Stomach (tissue), 9 donors: ENCODE data around the gene CTNND2. TPM values are rescaled to one million over a fixed set of nuclear protein-coding genes. Genes with fewer than 3 reads are reported as not detected.
"Not testable (repeated sequence)": the region's sequence is repeated elsewhere in the genome, so short reads cannot be mapped to it uniquely, and the experiment has no call there.

Experiments
- DNase-seq, 2 donors: peaks; one replicate each; pipeline versions ENCODE4 v3.0.0 to v3.0.0-alpha.2; 2013 to 2019
- H3K27ac ChIP-seq, 5 donors: fragments of 200-600 bp in 4 of 5; sonication (generic) in 4 of 5; one replicate each; pipeline ENCODE4 v1.5.1; 2013 to 2019; ENCODE audit warnings: mild to moderate bottlenecking in 1 of 5, moderate library complexity in 1 of 5
- H3K27me3 ChIP-seq, 3 donors: fragments of 200-600 bp; sonication (generic); one replicate each; pipeline ENCODE4 v1.5.1; 2017 to 2019; ENCODE audit warnings: mixed run types in 1 of 3
- H3K36me3 ChIP-seq, 4 donors: fragments of 200-600 bp; sonication (generic); 1 replicate in 3 of 4; 2 replicates in 1 of 4; pipeline ENCODE4 v1.5.1; 2016 to 2019
- H3K4me1 ChIP-seq, 4 donors: fragments of 200-600 bp; sonication (generic); one replicate each; pipeline ENCODE4 v1.5.1; 2016 to 2019
- H3K4me3 ChIP-seq, 4 donors: fragments of 200-600 bp; sonication (generic) in 3 of 4; one replicate each; pipeline ENCODE4 v1.5.1; 2016 to 2019; ENCODE audit warnings: mild to moderate bottlenecking in 1 of 4
- H3K9me3 ChIP-seq, 4 donors: fragments of 200-600 bp; sonication (generic); one replicate each; pipeline ENCODE4 v1.5.1; 2016 to 2019
- CTCF ChIP-seq, 7 experiments: fragments of 450-650 bp in 4 of 7; fragments of 200-600 bp in 3 of 7; sonication (generic) in 3 of 7; IDR thresholded peaks; one replicate each; pipeline ENCODE4 v1.5.1; 2016 to 2019; ENCODE audit warnings: antibody characterized with exemption in 7 of 7, control low read depth in 2 of 7, mild to moderate bottlenecking in 1 of 7
- EP300 ChIP-seq: sonication (generic); formaldehyde crosslinking; IDR thresholded peaks from one replicate; pipeline ENCODE4 v1.6.1; 2017; ENCODE audit warnings: antibody characterized with exemption
- POLR2A ChIP-seq, 4 donors: fragments of 450-650 bp; IDR thresholded peaks; one replicate each; pipeline ENCODE4 v1.6.1; 2016; ENCODE audit warnings: antibody characterized with exemption in 4 of 4, control low read depth in 2 of 4, mild to moderate bottlenecking in 1 of 4, moderate library complexity in 1 of 4
- POLR2AphosphoS5 ChIP-seq, 3 donors: sonication (generic); formaldehyde crosslinking; IDR thresholded peaks; one replicate each; pipeline ENCODE4 v1.6.1; 2016; ENCODE audit warnings: antibody characterized with exemption in 3 of 3
- WGBS, 5 donors: extraction: QIAGEN DNeasy Blood & Tissue Kit in 3 of 5; methylation state at CpG; one replicate each; pipeline versions ENCODE4 v1.1.5 to v1.1.7; 2013 to 2018; 5-methylcytosine and 5-hydroxymethylcytosine counted together
- intact Hi-C: fragments of 100-400 bp; cut with DNase I; formaldehyde crosslinking; loops from one replicate; pipeline ENCODE4 v1.15.1; 2023; ENCODE audit warnings: low total_unique reads
- polyA plus RNA-seq, 3 donors: library from polyadenylated mRNA; stranded (reverse); fragments of 200-250 nt; gene quantifications; one replicate each; pipeline ENCODE4 v1.2.3, GENCODE V29; 2013
- total RNA-seq, 5 donors: library from RNA; depleted of rRNA; stranded (reverse); fragments of >200 nt; gene quantifications; one replicate each; pipeline versions ENCODE4 v1.1.0 to v1.2.3, GENCODE V29; 2014 to 2016
- donor health status: healthy with polysubstance abuse.
- donor health status: Bipolar disorder and iron deficiency.
- donor health status: healthy.

CTNND2 gene
- total and polyA plus RNA-seq, 8 donors: 0.29 to 3.4 (median 2.0) TPM; not detected in 2

- TF ChIP-seq POLR2AphosphoS5 (IDR thresholded peaks at IDR 0.05) (no peak), EP300 (no peak), POLR2A (IDR thresholded peaks at IDR 0.05) (no peak), CTCF (IDR thresholded peaks at IDR 0.05) (no peak)
- Histone ChIP-seq H3K9me3 (peaks cover 0 to 18% (median 0%) of the 10 kb centered on the region in 4 donors), H3K27ac (no peak overlapping the region), H3K4me3 (no peak overlapping the region), H3K4me1 (no peaks in the 10 kb centered on the region), H3K36me3 (no peaks in the 10 kb centered on the region), H3K27me3 (no peaks in the 10 kb centered on the region)
- WGBS, 5 donors: 74 to 90% (median 82%) methylated on average over 5 of the region's 5 CpGs
- intact Hi-C loops: no loop called here
- no peak for DNase-seq
These were observed 831.7 kb downstream of the CTNND2 start for GRCh38 chr5:11072568-11072967.

GRCh38 chr5:11072076-11072475 lies 832.2 kb downstream of the CTNND2 start:
- intact Hi-C loops: no loop called here
- Histone ChIP-seq H3K36me3 (no peaks in the 10 kb centered on the region), H3K27me3 (no peaks in the 10 kb centered on the region), H3K9me3 (peaks cover 0 to 18% (median 0%) of the 10 kb centered on the region in 4 donors), H3K4me3 (no peak overlapping the region), H3K27ac (no peak overlapping the region), H3K4me1 (no peaks in the 10 kb centered on the region)
- TF ChIP-seq EP300: no peak
- TF ChIP-seq POLR2AphosphoS5 (IDR thresholded peaks at IDR 0.05): no peak
- no peak for TF ChIP-seq CTCF (IDR thresholded peaks at IDR 0.05)
- no peak for TF ChIP-seq POLR2A (IDR thresholded peaks at IDR 0.05)
- no peak for DNase-seq
- 73 to 81% (median 76%) methylated on average over 1 of the region's 1 CpG for WGBS, 5 donors

- Histone ChIP-seq H3K9me3 (peaks cover 0 to 18% (median 0%) of the 10 kb centered on the region in 4 donors), H3K27me3 (no peaks in the 10 kb centered on the region), H3K4me1 (no peaks in the 10 kb centered on the region), H3K4me3 (no peak overlapping the region), H3K36me3 (no peaks in the 10 kb centered on the region), H3K27ac (no peak overlapping the region)
- TF ChIP-seq POLR2AphosphoS5 (IDR thresholded peaks at IDR 0.05): no peak
- TF ChIP-seq CTCF (IDR thresholded peaks at IDR 0.05): no peak
- TF ChIP-seq EP300: no peak
- TF ChIP-seq POLR2A (IDR thresholded peaks at IDR 0.05): no peak
- intact Hi-C loops: no loop called here
- WGBS, 5 donors: 66 to 80% (median 72%) methylated on average over 3 of the region's 3 CpGs
- DNase-seq: no peak
These were observed 835.2 kb downstream of the CTNND2 start for GRCh38 chr5:11069041-11069440.

- H3K27me3 ChIP-seq, H3K27ac ChIP-seq, H3K4me3 ChIP-seq, H3K4me1 ChIP-seq, H3K36me3 ChIP-seq, intact Hi-C loops, DNase-seq: not testable (repeated sequence)
- peaks cover 0 to 12% (median 0%) of the 10 kb centered on the region in 4 donors for H3K9me3 ChIP-seq
- 71 to 88% (median 79%) methylated on average over 1 of the region's 1 CpG for WGBS, 5 donors
These were observed 838.5 kb downstream of the CTNND2 start for GRCh38 chr5:11065723-11066122.

GRCh38 chr5:11064763-11065450 lies 839.3 kb downstream of the CTNND2 start:
- no peak for TF ChIP-seq POLR2A (IDR thresholded peaks at IDR 0.05)
- TF ChIP-seq EP300: no peak
- TF ChIP-seq CTCF (IDR thresholded peaks at IDR 0.05): no peak
- TF ChIP-seq POLR2AphosphoS5 (IDR thresholded peaks at IDR 0.05): no peak
- H3K4me1 ChIP-seq: no peaks in the 10 kb centered on the region
- H3K4me3 ChIP-seq: no peak overlapping the region
- DNase-seq: no peak
- H3K27me3 ChIP-seq: no peaks in the 10 kb centered on the region
- H3K9me3 ChIP-seq: peaks cover 0 to 5% (median 0%) of the 10 kb centered on the region in 4 donors
- H3K36me3 ChIP-seq: no peaks in the 10 kb centered on the region
- WGBS, 5 donors: 40 to 66% (median 47%) methylated on average over 4 of the region's 4 CpGs
- intact Hi-C loops: no loop called here
- H3K27ac ChIP-seq: no peak overlapping the region
